Brain microvascular endothelial cell (primary cell): ENCODE data around the gene SPEG.

Experiments
- DNase-seq: peaks from one replicate; pipeline ENCODE4 v3.0.0-alpha.2; 2020
- H3K27ac ChIP-seq: fragments of 250-450 bp; sonication (Bioruptor Pico); 2 replicates; pipeline ENCODE4 v1.5.1; 2020; ENCODE audit warnings: mild to moderate bottlenecking, moderate library complexity
- H3K27me3 ChIP-seq: fragments of 250-450 bp; sonication (Bioruptor Pico); replicated peaks from 2 replicates; pipeline ENCODE4 v1.5.1; 2020; ENCODE audit warnings: mild to moderate bottlenecking
- H3K36me3 ChIP-seq: fragments of 250-450 bp; sonication (Bioruptor Pico); replicated peaks from 2 replicates; pipeline ENCODE4 v1.5.1; 2020; ENCODE audit warnings: mild to moderate bottlenecking
- H3K4me3 ChIP-seq: 2 replicates; pipeline ENCODE4 v1.5.1; 2011; ENCODE audit warnings: low read depth, mild to moderate bottlenecking, control low read depth, low read length, moderate library complexity
- in situ Hi-C: cut with HindIII; loops from 2 replicates; pipeline ENCODE4 v1.10.0; 2017; ENCODE audit warnings: low sequenced_read_pairs, low pct_ligation_motif_present
- TF ChIP-seq, protein P1 (sequence below): IDR thresholded peaks from 2 replicates; pipeline ENCODE4 v1.5.1; 2011; ENCODE audit warnings: low read depth, mild to moderate bottlenecking, moderate library complexity, low read length, control low read depth, inconsistent platforms; ENCODE audit errors: missing control alignments

Gene SPEG

DNA sequence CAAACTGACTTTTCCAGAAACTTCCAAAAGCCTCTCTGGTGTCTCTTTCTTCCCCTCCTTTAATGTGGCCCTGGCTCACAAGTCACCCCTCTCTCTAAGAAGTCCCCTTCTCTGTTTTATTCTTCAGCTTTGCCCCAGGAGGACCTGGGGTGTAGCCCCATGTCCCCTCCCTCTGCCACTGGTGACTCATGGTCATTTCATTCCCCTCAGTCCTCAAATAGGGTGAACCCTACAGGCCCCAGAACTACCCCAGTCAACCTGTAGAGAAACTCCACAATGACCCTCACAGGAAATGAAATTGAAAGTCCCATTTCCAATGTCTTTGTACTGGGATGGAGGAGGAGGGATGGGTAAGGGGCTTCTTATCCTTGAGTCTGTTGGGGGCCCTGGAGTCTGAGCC is 6.2 kb upstream of the SPEG start:
- Histone ChIP-seq H3K27me3 (no peaks in the 10 kb centered on the region), H3K36me3 (no peaks in the 10 kb centered on the region), H3K27ac (no peak overlapping the region), H3K4me3 (no peak overlapping the region)
- in situ Hi-C loops, result no loop called here
- TF ChIP-seq, protein P1, sequence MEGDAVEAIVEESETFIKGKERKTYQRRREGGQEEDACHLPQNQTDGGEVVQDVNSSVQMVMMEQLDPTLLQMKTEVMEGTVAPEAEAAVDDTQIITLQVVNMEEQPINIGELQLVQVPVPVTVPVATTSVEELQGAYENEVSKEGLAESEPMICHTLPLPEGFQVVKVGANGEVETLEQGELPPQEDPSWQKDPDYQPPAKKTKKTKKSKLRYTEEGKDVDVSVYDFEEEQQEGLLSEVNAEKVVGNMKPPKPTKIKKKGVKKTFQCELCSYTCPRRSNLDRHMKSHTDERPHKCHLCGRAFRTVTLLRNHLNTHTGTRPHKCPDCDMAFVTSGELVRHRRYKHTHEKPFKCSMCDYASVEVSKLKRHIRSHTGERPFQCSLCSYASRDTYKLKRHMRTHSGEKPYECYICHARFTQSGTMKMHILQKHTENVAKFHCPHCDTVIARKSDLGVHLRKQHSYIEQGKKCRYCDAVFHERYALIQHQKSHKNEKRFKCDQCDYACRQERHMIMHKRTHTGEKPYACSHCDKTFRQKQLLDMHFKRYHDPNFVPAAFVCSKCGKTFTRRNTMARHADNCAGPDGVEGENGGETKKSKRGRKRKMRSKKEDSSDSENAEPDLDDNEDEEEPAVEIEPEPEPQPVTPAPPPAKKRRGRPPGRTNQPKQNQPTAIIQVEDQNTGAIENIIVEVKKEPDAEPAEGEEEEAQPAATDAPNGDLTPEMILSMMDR, result no peak
- DNase-seq, result no peak

DNA sequence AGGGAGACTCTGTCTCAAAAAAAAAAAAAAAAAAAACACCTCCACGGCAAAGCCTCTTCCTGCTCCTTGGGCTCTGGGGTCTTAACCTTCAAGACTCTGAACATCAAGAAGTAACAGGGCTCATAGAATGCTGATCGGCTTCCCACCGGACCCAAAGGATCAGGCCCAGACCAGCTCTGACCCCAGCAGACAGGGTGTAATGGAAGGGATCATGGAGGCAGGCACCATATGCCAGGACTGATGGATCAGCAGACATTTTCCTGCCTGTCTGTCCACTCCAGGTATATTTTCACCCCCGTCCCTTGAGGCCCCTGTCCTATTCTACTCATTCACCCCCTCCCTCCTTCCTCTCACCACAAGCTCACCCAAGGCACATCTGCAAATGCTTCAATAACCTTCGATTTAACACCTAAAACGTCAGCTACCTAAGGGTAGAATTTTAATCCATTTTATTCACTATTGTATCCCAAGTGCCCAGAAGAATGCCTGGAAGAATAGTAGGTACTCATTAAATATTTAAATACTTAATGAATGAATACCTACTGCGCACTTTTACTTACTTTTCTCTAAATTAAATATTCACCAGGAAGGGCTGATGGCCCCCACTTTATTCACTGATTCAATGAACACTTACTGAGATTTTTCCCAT is 4.6 kb upstream of the SPEG start:
- no peaks in the 10 kb centered on the region for H3K27me3 ChIP-seq
- no peak overlapping the region for H3K27ac ChIP-seq
- no peak for DNase-seq
- in situ Hi-C loops, result no loop called here
- H3K4me3 ChIP-seq, result no peak overlapping the region
- H3K36me3 ChIP-seq, result no peaks in the 10 kb centered on the region
- TF ChIP-seq, protein P1, result no peak

DNA sequence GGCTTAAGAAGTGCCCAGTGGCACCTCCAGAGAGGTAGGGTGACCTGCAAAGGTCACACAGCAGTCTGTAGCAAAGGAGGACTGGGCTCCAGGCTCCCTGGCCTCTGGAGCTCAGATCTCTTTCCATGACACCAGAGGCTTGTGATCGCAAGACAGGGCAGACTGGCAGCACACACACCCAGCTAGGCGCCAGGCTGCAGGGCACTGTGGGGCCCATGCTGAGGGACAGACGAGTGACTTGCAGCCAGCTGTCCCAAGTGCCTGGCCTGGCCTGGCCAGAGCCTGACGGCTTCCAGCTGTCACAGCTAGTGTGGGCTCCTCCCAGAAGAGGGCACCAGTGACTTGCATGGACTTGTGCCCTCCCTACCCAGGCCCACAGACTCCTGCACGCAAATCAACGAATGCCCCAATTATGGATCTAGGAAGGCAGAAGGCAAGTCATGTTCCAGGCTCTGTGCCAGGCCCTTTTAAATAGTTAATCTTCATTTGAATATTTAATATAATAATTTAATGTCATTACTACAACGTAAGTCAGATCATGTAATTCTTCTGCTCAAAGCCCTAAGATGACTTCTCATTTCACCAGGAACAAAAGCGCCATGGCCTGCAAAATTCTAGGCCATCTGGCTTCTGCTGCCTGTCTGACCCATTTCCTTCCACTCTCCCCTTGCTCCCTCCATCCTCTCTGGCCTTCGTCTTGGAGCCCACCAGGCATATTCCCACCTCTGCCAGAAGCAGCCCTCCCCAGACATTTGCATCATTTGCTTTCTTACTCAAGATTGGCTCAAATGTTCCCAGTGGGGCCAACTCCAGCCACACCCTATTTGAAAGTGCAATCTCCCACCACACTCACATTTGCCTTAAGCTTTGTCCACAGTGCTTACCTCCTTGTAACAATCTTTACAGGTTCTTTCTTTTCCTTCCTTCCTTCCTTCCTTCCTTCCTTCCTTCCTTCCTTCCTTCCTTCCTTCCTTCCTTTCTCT is 3.7 kb upstream of the SPEG start:
- Histone ChIP-seq H3K36me3 (no peaks in the 10 kb centered on the region), H3K27ac (no peak overlapping the region), H3K27me3 (peaks cover 8% of the 10 kb centered on the region), H3K4me3 (no peak overlapping the region)
- in situ Hi-C loops, result no loop called here
- TF ChIP-seq, protein P1, result peak; percentile 51
- DNase-seq, result no peak

DNA sequence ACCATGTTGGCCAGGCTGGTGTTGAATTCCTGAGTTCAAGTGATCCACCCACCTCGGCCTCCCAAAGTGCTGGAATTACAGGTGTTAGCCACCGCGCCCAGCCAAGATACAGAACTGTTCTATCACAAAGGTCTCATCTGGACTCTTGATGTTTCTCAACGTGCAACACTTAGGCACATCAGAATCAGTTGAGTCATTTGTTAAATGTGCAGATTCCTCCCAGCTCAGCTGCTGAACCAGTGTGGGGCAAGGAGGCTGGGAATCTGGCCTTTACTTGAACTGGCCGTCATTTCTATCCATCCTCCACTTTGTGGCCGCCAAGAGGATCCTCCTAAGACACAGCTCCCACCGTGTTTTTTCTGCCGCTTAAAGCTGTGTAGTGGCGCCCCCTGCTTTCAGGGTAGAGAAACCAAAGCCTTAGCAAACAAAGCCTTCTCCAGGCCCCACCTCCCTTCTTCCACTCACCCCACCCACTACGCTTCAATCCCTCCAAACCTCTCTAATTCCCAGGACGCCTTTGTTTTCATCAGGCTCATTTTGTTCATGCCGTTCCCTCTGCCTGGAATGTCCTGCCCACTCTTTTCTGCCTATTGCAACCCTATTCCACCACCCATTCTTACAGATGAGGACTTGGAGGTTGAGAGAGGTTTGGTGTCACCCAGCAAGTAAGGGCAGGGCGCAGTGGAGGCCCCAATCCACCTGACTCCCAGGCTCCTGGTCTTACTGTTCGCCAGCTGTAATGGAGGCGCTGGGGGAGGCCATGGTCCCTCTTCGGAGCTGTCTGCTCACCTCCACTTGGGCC is 776 bp upstream of the SPEG start:
- in situ Hi-C loops, result no loop called here
- no peak overlapping the region for H3K27ac ChIP-seq
- no peaks in the 10 kb centered on the region for H3K36me3 ChIP-seq
- DNase-seq, result peak; percentile 45
- H3K4me3 ChIP-seq, result no peak overlapping the region
- peaks cover 9% of the 10 kb centered on the region for H3K27me3 ChIP-seq
- TF ChIP-seq, protein P1, result peak; percentile 72

DNA sequence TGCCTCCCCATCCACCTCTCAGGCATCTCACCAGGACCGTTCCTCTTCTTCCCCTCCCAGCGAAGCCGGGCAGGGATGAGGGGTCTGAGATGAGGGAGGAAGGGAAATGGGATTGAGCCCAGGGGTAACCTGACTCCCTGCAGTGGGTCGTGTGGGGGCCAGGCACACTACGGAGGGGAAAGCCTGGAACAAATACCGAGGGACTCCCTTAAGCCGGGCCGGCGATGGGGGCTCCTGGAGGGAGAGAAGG is 250 bp upstream of the SPEG start:
- H3K4me3 ChIP-seq, result no peak overlapping the region
- H3K27ac ChIP-seq, result no peak overlapping the region
- peaks cover 9% of the 10 kb centered on the region for H3K27me3 ChIP-seq
- TF ChIP-seq, protein P1, result no peak
- no peaks in the 10 kb centered on the region for H3K36me3 ChIP-seq
- in situ Hi-C loops, result no loop called here
- no peak for DNase-seq
